Activated CD4-positive, alpha-beta memory T cell treated with anti-CD3 and anti-CD28 coated beads for 36 hours (primary cell): Measurements from ENCODE around the gene SLCO4A1. TPM values are rescaled to one million over a fixed set of nuclear protein-coding genes. Genes with fewer than 3 reads are reported as not detected.

Source experiments
- CTCF ChIA-PET: fragments of 350-600 bp; sonication (Branson Sonifier 250); formaldehyde crosslinking; loops from one replicate; lab custom pipeline; 2021; ENCODE audit warnings: antibody characterized with exemption, inconsistent platforms; lab: Charles Lee
- POLR2A ChIA-PET: fragments of 350-600 bp; sonication (Branson Sonifier 250); formaldehyde crosslinking; loops from one replicate; lab custom pipeline; 2021; ENCODE audit warnings: antibody characterized with exemption; lab: Charles Lee
- DNase-seq: peaks from one replicate; pipeline ENCODE4 v3.0.0-alpha.2; 2020
- H3K27ac Mint-ChIP-seq: one replicate; pipeline ENCODE4 v1.8.0; 2021; ENCODE audit warnings: mixed read lengths
- H3K27me3 Mint-ChIP-seq: one replicate; pipeline ENCODE4 v1.8.0; 2021; ENCODE audit warnings: mixed read lengths
- H3K36me3 Mint-ChIP-seq: one replicate; pipeline ENCODE4 v1.8.0; 2021; ENCODE audit warnings: mixed read lengths
- H3K4me1 Mint-ChIP-seq: one replicate; pipeline ENCODE4 v1.8.0; 2021; ENCODE audit warnings: low read depth, mixed read lengths
- H3K4me3 Mint-ChIP-seq: one replicate; pipeline ENCODE4 v1.8.0; 2021; ENCODE audit warnings: mild to moderate bottlenecking, mixed read lengths
- H3K9me3 Mint-ChIP-seq: one replicate; pipeline ENCODE4 v1.8.0; 2021; ENCODE audit warnings: mixed read lengths
- intact Hi-C: fragments of 100-400 bp; cut with micrococcal nuclease; formaldehyde crosslinking; loops from one replicate; pipeline ENCODE4 v1.15.1; 2023
- total RNA-seq, 2 experiments: library from RNA; stranded (reverse); gene quantifications; one replicate each; pipeline ENCODE4 v1.2.3, GENCODE V29; 2021

SLCO4A1 gene
- total RNA-seq, 2 experiments from 2014 or later: 29.6 to 30.7 TPM

DNA sequence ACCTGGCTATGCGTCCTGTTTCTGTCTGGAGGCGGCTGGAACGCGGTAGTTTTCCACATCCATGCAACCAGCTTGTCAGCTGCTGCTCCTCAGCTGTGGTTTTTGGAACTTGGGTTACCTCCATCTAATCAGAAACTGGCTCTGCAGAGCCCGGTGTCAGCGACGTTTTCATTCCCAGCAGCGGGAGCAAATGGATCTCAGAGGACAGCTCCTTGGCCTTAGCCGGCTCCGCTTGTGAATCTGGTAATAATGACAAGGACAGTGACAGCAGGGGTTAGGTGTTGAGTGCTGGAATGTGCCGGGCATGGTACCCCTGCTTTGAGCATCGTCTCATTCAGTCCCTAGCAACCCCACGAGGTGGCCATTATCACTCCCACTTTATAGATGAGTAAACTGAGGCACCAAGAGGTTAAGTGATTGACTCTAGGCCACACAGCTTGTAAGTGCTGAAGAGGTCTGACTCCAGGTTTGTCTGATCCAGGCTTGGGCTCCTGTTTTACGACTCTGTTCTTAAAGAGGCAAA, 1.3 kb downstream of the SLCO4A1 start:
- Mint-ChIP-seq H3K36me3 (peaks cover 4% of the 10 kb centered on the region), H3K27ac (no peak overlapping the region), H3K9me3 (no peaks in the 10 kb centered on the region), H3K4me1 (no peaks in the 10 kb centered on the region), H3K27me3 (no peaks in the 10 kb centered on the region), H3K4me3 (peak overlapping the region; percentile 77)
- ChIA-PET POLR2A (interaction anchor here (0.5 to 2.6 kb wide), 7 partner anchors 8 to 164 kb away, joined by 3 to 21 read pairs (median 3); partner anchors contain the start of gene NTSR1), CTCF (interaction anchor here (1.0 to 4.0 kb wide), 3 partner anchors 144 to 164 kb away, joined by 3 to 17 read pairs (median 10); no protein-coding TSS in a partner anchor)
- no peak for DNase-seq
- intact Hi-C loops: loop anchor here (1.0 to 10.0 kb wide), 3 partner anchors 8 to 281 kb away; partner anchors contain the start of gene DIDO1

GRCh38 chr20:62644044-62644795, 1.9 kb downstream of the SLCO4A1 start:
- no peak for DNase-seq
- CTCF ChIA-PET: interaction anchor here (1.0 to 4.0 kb wide), 4 partner anchors 16 to 164 kb away, joined by 3 to 17 read pairs (median 7); no protein-coding TSS in a partner anchor
- H3K36me3 Mint-ChIP-seq: peaks cover 4% of the 10 kb centered on the region
- POLR2A ChIA-PET: no interaction called here
- H3K27ac Mint-ChIP-seq: no peak overlapping the region
- H3K9me3 Mint-ChIP-seq: no peaks in the 10 kb centered on the region
- no peaks in the 10 kb centered on the region for H3K27me3 Mint-ChIP-seq
- H3K4me1 Mint-ChIP-seq: no peaks in the 10 kb centered on the region
- intact Hi-C loops: loop anchor here (10.0 kb wide), 1 partner anchor 281 kb away; the partner anchor contains the start of gene DIDO1
- H3K4me3 Mint-ChIP-seq: no peak overlapping the region

DNA sequence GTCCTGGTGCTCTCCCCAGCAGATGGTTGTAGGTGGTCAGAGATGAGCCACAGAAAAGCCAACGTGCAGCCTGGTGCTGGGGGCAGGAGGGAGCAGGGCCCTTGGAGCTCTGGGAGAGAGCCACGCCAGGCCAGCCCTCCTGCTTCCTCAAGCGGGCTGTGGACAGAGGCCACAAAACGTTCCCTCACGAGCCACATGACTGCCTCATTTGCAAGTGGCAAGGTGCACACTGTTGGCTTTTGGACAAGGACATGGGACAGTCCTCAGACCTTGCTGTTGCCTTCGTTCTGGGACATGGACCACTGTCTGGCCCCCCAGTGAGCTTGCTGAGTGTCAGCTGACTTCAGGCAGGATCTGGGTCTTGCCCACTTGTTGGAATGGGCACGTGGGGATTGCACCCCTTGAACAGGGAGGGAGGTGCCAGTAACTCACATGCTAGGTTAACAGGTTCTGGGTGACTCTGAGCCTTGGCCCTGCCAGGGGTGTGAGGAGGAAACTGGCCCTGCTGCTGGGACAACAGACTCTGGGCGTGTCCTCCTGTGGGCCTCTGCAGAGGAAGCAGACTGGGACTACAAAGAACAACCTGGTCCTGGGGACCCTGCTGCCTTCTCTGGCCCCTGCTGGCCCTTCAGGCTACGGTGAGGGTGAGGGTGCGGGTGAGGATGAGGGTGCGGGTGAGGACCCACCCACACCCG, 2.6 kb downstream of the SLCO4A1 start:
- peaks cover 4% of the 10 kb centered on the region for H3K36me3 Mint-ChIP-seq
- ChIA-PET CTCF (interaction anchor here (1.1 to 4.0 kb wide), 2 partner anchors 16 to 146 kb away, joined by 4 to 17 read pairs; no protein-coding TSS in a partner anchor), POLR2A (no interaction called here)
- no peaks in the 10 kb centered on the region for H3K9me3 Mint-ChIP-seq
- intact Hi-C loops: loop anchor here (10.0 kb wide), 1 partner anchor 280 kb away; the partner anchor contains the start of gene DIDO1
- no peaks in the 10 kb centered on the region for H3K27me3 Mint-ChIP-seq
- DNase-seq: no peak
- peaks cover 2% of the 10 kb centered on the region for H3K4me1 Mint-ChIP-seq
- H3K4me3 Mint-ChIP-seq: no peak overlapping the region
- no peak overlapping the region for H3K27ac Mint-ChIP-seq

DNA sequence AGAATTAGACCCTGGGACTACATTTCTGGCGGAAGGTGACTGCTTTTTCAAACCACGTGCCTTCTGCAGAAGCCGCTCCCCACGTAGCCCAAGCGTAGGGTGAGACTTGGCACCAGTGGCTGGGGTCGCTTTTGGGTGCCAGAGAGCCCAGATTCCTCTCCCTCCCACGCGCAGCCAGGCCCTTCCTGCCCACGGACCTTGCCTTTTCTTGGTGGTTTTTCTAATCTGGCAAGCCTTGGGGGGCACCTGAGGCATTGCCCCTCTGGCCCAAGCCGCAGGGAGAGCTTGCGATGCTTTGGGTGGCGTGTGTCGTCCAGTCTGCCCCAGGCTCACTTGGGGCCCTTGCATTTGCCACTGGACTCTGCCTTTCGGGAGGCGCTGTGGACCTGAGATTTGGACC, 3.3 kb downstream of the SLCO4A1 start:
- intact Hi-C loops: loop anchor here (10.0 kb wide), 1 partner anchor 279 kb away; the partner anchor contains the start of gene DIDO1
- Mint-ChIP-seq H3K9me3 (no peaks in the 10 kb centered on the region), H3K27me3 (no peaks in the 10 kb centered on the region), H3K27ac (no peak overlapping the region), H3K4me1 (peaks cover 9% of the 10 kb centered on the region), H3K36me3 (peaks cover 6% of the 10 kb centered on the region), H3K4me3 (no peak overlapping the region)
- ChIA-PET CTCF (interaction anchor here (1.1 kb wide), 1 partner anchor 17 kb away, joined by 4 read pairs; no protein-coding TSS in a partner anchor), POLR2A (no interaction called here)
- no peak for DNase-seq

- intact Hi-C loops: loop anchor here (10.0 kb wide), 1 partner anchor 278 kb away; the partner anchor contains the start of gene DIDO1
- peaks cover 7% of the 10 kb centered on the region for H3K36me3 Mint-ChIP-seq
- H3K9me3 Mint-ChIP-seq: no peaks in the 10 kb centered on the region
- no peaks in the 10 kb centered on the region for H3K27me3 Mint-ChIP-seq
- POLR2A ChIA-PET: no interaction called here
- H3K27ac Mint-ChIP-seq: no peak overlapping the region
- no peak overlapping the region for H3K4me3 Mint-ChIP-seq
- H3K4me1 Mint-ChIP-seq: peaks cover 23% of the 10 kb centered on the region
- no peak for DNase-seq
- CTCF ChIA-PET: interaction anchor here (0.9 kb wide), 1 partner anchor 237 kb away, joined by 3 read pairs; no protein-coding TSS in a partner anchor
These were observed 4.7 kb downstream of the SLCO4A1 start for GRCh38 chr20:62646851-62647520.

DNA sequence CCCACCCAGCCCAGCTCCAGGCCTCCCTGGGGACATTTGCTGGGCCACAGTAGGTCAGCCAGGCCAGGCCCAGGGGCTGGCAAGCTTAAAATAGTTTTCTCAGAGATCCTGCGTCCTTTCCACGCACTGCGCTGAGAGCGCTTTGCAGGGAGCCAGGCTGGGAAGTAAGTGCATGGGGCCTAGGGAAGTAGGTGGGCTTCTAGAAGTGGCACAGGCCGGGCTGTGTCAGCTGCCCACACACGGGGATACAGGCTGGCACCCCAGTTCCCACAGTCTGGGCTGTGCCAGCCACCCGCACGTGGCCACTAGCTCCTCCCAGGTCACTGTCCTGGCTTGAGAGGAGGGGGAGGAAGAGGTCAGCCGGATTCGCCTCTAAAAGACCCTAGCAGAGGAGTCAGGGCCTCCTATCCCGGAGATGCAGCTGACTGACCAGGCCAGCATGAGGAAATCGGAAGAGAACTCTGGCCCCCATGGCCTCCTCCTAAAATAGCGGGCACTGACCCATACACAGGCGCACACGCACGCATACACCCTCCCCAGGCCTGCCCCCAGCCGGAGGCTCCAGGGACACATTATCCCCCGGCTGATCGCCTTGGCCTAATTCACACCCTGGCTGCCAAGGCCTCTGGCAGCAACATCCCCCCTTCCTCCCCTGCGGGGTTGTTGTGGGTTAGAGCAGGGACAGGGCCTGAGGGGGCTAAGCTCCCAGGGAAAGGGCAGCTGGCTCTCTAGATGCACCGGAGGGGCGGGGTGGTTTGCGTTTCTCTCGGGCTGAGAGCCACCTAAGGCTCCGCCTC, 5.4 kb downstream of the SLCO4A1 start:
- Mint-ChIP-seq H3K9me3 (no peaks in the 10 kb centered on the region), H3K4me3 (no peak overlapping the region), H3K36me3 (peaks cover 7% of the 10 kb centered on the region), H3K27ac (no peak overlapping the region), H3K4me1 (peaks cover 29% of the 10 kb centered on the region), H3K27me3 (no peaks in the 10 kb centered on the region)
- POLR2A ChIA-PET: no interaction called here
- no peak for DNase-seq
- intact Hi-C loops: loop anchor here (10.0 kb wide), 1 partner anchor 277 kb away; the partner anchor contains the start of gene DIDO1
- CTCF ChIA-PET: interaction anchor here (0.9 kb wide), 1 partner anchor 238 kb away, joined by 3 read pairs; no protein-coding TSS in a partner anchor

DNA sequence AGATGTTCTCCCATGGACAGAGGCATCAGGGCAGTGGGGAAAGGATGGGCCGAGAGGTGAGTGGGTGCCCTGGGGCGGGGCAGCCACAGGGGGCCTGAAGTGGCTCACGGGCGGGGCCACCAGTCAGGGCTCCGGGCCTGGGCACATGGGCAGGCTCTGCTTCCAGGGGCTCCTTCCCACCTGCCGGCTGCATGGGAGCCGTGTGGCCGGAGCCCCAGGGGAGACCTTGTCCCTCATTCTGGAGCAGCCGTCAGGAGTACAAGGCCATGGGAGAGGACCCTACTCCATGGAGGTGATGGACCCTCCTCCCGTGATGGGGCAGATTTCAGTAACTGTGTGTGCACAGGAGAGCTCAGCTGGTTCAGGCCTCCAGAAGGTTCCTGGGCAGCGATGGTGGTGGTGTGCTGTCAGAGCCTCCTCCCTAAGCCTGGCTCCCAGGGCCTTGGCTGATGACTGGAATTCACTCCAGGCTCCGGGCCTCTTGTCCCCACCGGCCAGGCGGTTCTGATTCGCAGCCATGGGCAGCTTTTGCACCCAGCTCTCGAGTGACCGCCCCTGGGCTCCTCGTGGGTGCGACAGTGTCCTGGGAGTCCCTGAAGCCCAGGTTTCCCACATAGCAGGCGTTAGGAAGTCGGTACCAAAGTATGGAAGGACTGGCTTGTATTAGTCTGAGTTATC, 6.2 kb downstream of the SLCO4A1 start:
- ChIA-PET CTCF (interaction anchor here (1.5 kb wide), 1 partner anchor 143 kb away, joined by 5 read pairs; no protein-coding TSS in a partner anchor), POLR2A (no interaction called here)
- H3K4me3 Mint-ChIP-seq: no peak overlapping the region
- intact Hi-C loops: loop anchor here (10.0 kb wide), 1 partner anchor 276 kb away; the partner anchor contains the start of gene DIDO1
- H3K36me3 Mint-ChIP-seq: peaks cover 7% of the 10 kb centered on the region
- peaks cover 29% of the 10 kb centered on the region for H3K4me1 Mint-ChIP-seq
- no peak for DNase-seq
- H3K9me3 Mint-ChIP-seq: no peaks in the 10 kb centered on the region
- no peak overlapping the region for H3K27ac Mint-ChIP-seq
- no peaks in the 10 kb centered on the region for H3K27me3 Mint-ChIP-seq

- Mint-ChIP-seq H3K9me3 (no peaks in the 10 kb centered on the region), H3K27ac (no peak overlapping the region), H3K36me3 (peaks cover 3% of the 10 kb centered on the region), H3K4me1 (peaks cover 29% of the 10 kb centered on the region), H3K27me3 (no peaks in the 10 kb centered on the region), H3K4me3 (no peak overlapping the region)
- POLR2A ChIA-PET: interaction anchor here (1.3 kb wide), 1 partner anchor 145 kb away, joined by 3 read pairs; no protein-coding TSS in a partner anchor
- no peak for DNase-seq
- CTCF ChIA-PET: interaction anchor here (1.5 kb wide), 1 partner anchor 142 kb away, joined by 5 read pairs; no protein-coding TSS in a partner anchor
- intact Hi-C loops: loop anchor here (10.0 kb wide), 1 partner anchor 276 kb away; the partner anchor contains the start of gene DIDO1
These were observed 6.8 kb downstream of the SLCO4A1 start for GRCh38 chr20:62649140-62649539.

DNA sequence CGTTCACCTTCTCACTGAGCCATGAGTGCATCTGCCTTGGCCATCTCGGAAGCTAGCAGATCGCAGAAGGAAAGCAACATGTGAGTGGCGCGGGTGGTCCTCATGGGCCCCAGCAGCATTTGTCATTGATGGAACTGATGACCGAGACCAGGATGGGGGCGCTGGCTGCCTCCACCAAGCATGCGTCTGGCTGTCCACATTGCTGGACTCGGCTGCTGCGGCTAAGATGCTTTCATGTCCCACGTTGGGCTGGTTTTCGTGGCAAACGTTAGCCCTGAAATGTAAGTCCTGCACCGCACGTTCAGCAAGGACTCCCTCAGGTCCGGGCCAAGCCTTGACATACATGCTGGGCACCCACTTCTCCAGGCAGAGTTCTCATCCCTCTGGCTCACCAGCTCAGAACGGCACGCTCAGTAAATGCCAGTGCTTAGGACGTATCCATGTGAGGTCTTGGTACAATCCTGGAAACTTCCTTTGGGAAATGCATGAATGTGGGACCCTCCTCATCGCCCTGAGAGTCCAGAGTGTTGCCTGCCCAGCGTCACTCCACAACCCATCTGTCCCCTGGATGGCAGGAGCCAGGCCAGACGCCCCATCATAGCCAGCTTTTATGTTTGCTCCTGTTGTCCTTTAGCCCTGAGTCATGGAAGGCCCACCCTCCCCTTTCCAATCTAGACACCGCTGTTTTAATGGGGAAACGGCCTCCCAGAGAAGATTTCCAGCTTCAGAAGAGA, 8.4 kb downstream of the SLCO4A1 start:
- DNase-seq: no peak

More for the DNA sequence above, 8.4 kb downstream of the SLCO4A1 start:
- Mint-ChIP-seq H3K27me3 (no peaks in the 10 kb centered on the region), H3K9me3 (no peaks in the 10 kb centered on the region), H3K36me3 (peaks cover 3% of the 10 kb centered on the region), H3K27ac (peak overlapping the region; percentile 84), H3K4me1 (peaks cover 29% of the 10 kb centered on the region), H3K4me3 (peak overlapping the region; percentile 58)
- CTCF ChIA-PET: interaction anchor here (0.9 to 2.1 kb wide), 6 partner anchors 9 to 241 kb away, joined by 4 to 9 read pairs (median 6); partner anchors contain the start of gene SLCO4A1
- POLR2A ChIA-PET: interaction anchor here (1.0 to 2.6 kb wide), 6 partner anchors 8 to 144 kb away, joined by 3 to 21 read pairs (median 3); partner anchors contain the start of gene SLCO4A1
- intact Hi-C loops: loop anchor here (1.0 to 5.0 kb wide), 4 partner anchors 7 to 144 kb away; no protein-coding TSS in a partner anchor
